ENCODE measurements around the gene KCNE1. TPM values are rescaled to one million over a fixed set of nuclear protein-coding genes. Genes with fewer than 3 reads are reported as not detected.

Gene KCNE1
- total and polyA plus RNA-seq, 10 of the 15 experiments (the other 5 are each of a cell fraction or from before 2014, with no cell fraction given): 0.06 to 0.18 (median 0.09) TPM; not detected in 5

- no peaks in the 10 kb centered on the region for H3K27me3 ChIP-seq (replicated peaks in 1 of 2; ENCODE audit: control insufficient read depth in 2 of 2, insufficient read depth in 2 of 2, low read length in 1 of 2)
- H3K79me2 ChIP-seq (ENCODE audit: control insufficient read depth, insufficient read depth, low read length): no peaks in the 10 kb centered on the region
Observed at GRCh38 chr21:34560609-34561008, 48.6 kb upstream of the KCNE1 start.

GRCh38 chr21:34560021-34560420 lies 48.0 kb upstream of the KCNE1 start:
- SMC1A ChIA-PET (ENCODE audit: uncharacterized antibody, unreplicated experiment): interaction anchor here (0.8 kb wide), 1 partner anchor 33 kb away, joined by 3 read pairs; no protein-coding TSS in a partner anchor
- no peak for FAIRE-seq

More at GRCh38 chr21:34560609-34561008, 48.6 kb upstream of the KCNE1 start:
- Histone ChIP-seq H3K4me1 (ENCODE audit: control insufficient read depth, insufficient read depth, low read length) (no peaks in the 10 kb centered on the region; the same call in 1 of the 2 replicates), H3K36me3 (ENCODE audit: control insufficient read depth in 2 of 2, insufficient read depth in 2 of 2, low read length in 1 of 2) (0 out of 4 replicates have a peak, but pooled peaks cover 0 to 3% of the 10 kb centered on the region in 2 experiments), H3K9me3 (replicated peaks; ENCODE audit: control insufficient read depth, insufficient read depth, low read length) (no peaks in the 10 kb centered on the region), H4K20me1 (ENCODE audit: control insufficient read depth, insufficient read depth) (no peaks in the 10 kb centered on the region), H3K4me2 (ENCODE audit: control insufficient read depth, insufficient read depth) (no peak overlapping the region), H3K4me3 (no peak overlapping the region), H3K9ac (ENCODE audit: control insufficient read depth, insufficient read depth, low read length) (no peak overlapping the region), H2AFZ (ENCODE audit: control insufficient read depth, low read depth, low read length) (no peak overlapping the region), H3K27ac (ENCODE audit: control insufficient read depth, insufficient read depth) (no peak overlapping the region)
- POLR2A ChIA-PET: no interaction called here
- 0% methylated on average over 1 of the region's 1 CpG for WGBS (ENCODE audit: insufficient coverage, insufficient replicate concordance, low lambda C conversion rate, missing lambda C conversion rate)
- FAIRE-seq (no peak), DNase-seq (ENCODE audit: low read depth, low spot score) (no peak), ATAC-seq (no peak)
- intact Hi-C loops (cut with micrococcal nuclease; ENCODE audit: unreplicated experiment): no loop called here
- TF ChIP-seq MEF2B (IDR thresholded peaks at IDR 0.05; ENCODE audit: partially characterized antibody, poor library complexity, severe bottlenecking) (no peak), LARP7 (IDR thresholded peaks at IDR 0.05) (no peak), SREBF2 (IDR thresholded peaks at IDR 0.05; ENCODE audit: low read length) (no peak), EGR1 (IDR thresholded peaks at IDR 0.05; ENCODE audit: borderline replicate concordance in 1 of 2, low read depth in 2 of 2, low read length in 2 of 2) (no peak), ETV6 (conservative IDR thresholded peaks at IDR 0.05 in 1 of 2, IDR thresholded peaks at IDR 0.05 in 1 of 2; ENCODE audit: borderline replicate concordance in 1 of 2, low read depth in 1 of 2) (no peak), MYC (IDR thresholded peaks at IDR 0.05; ENCODE audit: insufficient read depth, insufficient read length, insufficient replicate concordance, low read length, severe bottlenecking) (no peak), IKZF2 (IDR thresholded peaks at IDR 0.05) (no peak), MTA2 (IDR thresholded peaks at IDR 0.05; ENCODE audit: low read depth) (no peak), POU2F2 (IDR thresholded peaks at IDR 0.05; ENCODE audit: borderline replicate concordance, low read depth, low read length) (no peak), RB1 (IDR thresholded peaks at IDR 0.05; ENCODE audit: borderline replicate concordance) (no peak), BACH1 (IDR thresholded peaks at IDR 0.05; ENCODE audit: borderline replicate concordance) (no peak), POLR2AphosphoS5 (IDR thresholded peaks at IDR 0.05; ENCODE audit: low read length) (no peak)
- SMC1A ChIA-PET (ENCODE audit: uncharacterized antibody, unreplicated experiment): interaction anchor here (0.9 to 1.4 kb wide), 2 partner anchors 26 to 55 kb away, joined by 3 to 4 read pairs; no protein-coding TSS in a partner anchor
- RAD21 ChIA-PET (ENCODE audit: unreplicated experiment): no interaction called here
- CTCF ChIA-PET: interaction anchor here (1.2 kb wide), 1 partner anchor 22 kb away, joined by 5 read pairs; no protein-coding TSS in a partner anchor
- in situ Hi-C loops (cut with MboI): no loop called here
- BruUV-seq (replicated peaks): no TSS peak

More at GRCh38 chr21:34560021-34560420, 48.0 kb upstream of the KCNE1 start:
- no peak for TF ChIP-seq BCL11A (IDR thresholded peaks at IDR 0.05; ENCODE audit: low read depth, low read length)
- no peak for TF ChIP-seq ZBTB33 (IDR thresholded peaks at IDR 0.05)
- TF ChIP-seq ZNF207 (IDR thresholded peaks at IDR 0.05; ENCODE audit: borderline replicate concordance): no peak
- no peak for TF ChIP-seq USF1 (IDR thresholded peaks at IDR 0.05; ENCODE audit: borderline replicate concordance, extremely low read length, insufficient read depth, low read depth, low read length)
- no peak for TF ChIP-seq HDAC6 (IDR thresholded peaks at IDR 0.05; ENCODE audit: unreplicated experiment)
- no peak for TF ChIP-seq EZH2 (IDR thresholded peaks at IDR 0.05; ENCODE audit: borderline replicate concordance, control insufficient read depth, low read depth, low read length)
- TF ChIP-seq SREBF1 (IDR thresholded peaks at IDR 0.05; ENCODE audit: low read length): no peak
- no peak for TF ChIP-seq ATF7 (IDR thresholded peaks at IDR 0.05; ENCODE audit: low read depth)
- no peak for TF ChIP-seq HDAC2 (IDR thresholded peaks at IDR 0.05)
- no peak for TF ChIP-seq EP300 (IDR thresholded peaks at IDR 0.05; ENCODE audit: borderline replicate concordance in 1 of 2, control insufficient read depth in 1 of 2, low read depth in 2 of 2, low read length in 2 of 2)
- Histone ChIP-seq H3K4me2 (ENCODE audit: control insufficient read depth, insufficient read depth) (no peak overlapping the region), H2AFZ (ENCODE audit: control insufficient read depth, low read depth, low read length) (no peak overlapping the region), H3K27me3 (replicated peaks in 1 of 2; ENCODE audit: control insufficient read depth in 2 of 2, insufficient read depth in 2 of 2, low read length in 1 of 2) (no peaks in the 10 kb centered on the region), H3K4me1 (ENCODE audit: control insufficient read depth, insufficient read depth, low read length) (no peaks in the 10 kb centered on the region), H3K9ac (ENCODE audit: control insufficient read depth, insufficient read depth, low read length) (no peak overlapping the region), H3K9me3 (replicated peaks; ENCODE audit: control insufficient read depth, insufficient read depth, low read length) (peaks cover under 1% of the 10 kb centered on the region; the same call in 1 of the 3 replicates), H4K20me1 (ENCODE audit: control insufficient read depth, insufficient read depth) (no peaks in the 10 kb centered on the region), H3K79me2 (ENCODE audit: control insufficient read depth, insufficient read depth, low read length) (no peaks in the 10 kb centered on the region), H3K36me3 (ENCODE audit: control insufficient read depth in 2 of 2, insufficient read depth in 2 of 2, low read length in 1 of 2) (no peaks in the 10 kb centered on the region), H3K4me3 (no peak overlapping the region), H3K27ac (ENCODE audit: control insufficient read depth, insufficient read depth) (no peak overlapping the region)
- in situ Hi-C loops (cut with MboI) (no loop called here), intact Hi-C loops (cut with micrococcal nuclease; ENCODE audit: unreplicated experiment) (no loop called here)
- WGBS (ENCODE audit: insufficient coverage, insufficient replicate concordance, low lambda C conversion rate, missing lambda C conversion rate): 59% methylated on average over 5 of the region's 5 CpGs
- ATAC-seq (no peak), DNase-seq (ENCODE audit: low read depth, low spot score) (no peak)
- ChIA-PET RAD21 (ENCODE audit: unreplicated experiment) (no interaction called here), POLR2A (no interaction called here), CTCF (interaction anchor here (1.0 kb wide), 1 partner anchor 42 kb away, joined by 3 read pairs; no protein-coding TSS in a partner anchor)
- no TSS peak for BruUV-seq (replicated peaks)

Measured in GM12878 (cell line).